H9 (cell line): ENCODE measurements around the gene ZNF616. TPM values are rescaled to one million over a fixed set of nuclear protein-coding genes. Genes with fewer than 3 reads are reported as not detected.

ENCODE experiments used
- DNase-seq: peaks from one replicate; pipeline ENCODE4 v3.0.0-alpha.2; 2017
- H2AFZ ChIP-seq: one replicate; pipeline ENCODE4 v1.6.1; 2013; ENCODE audit warnings: mild to moderate bottlenecking, low read length, control low read depth, moderate library complexity
- H2AK5ac ChIP-seq: 2 replicates; pipeline ENCODE4 v1.6.1; 2013; ENCODE audit warnings: low read length, control low read depth, mixed read lengths; ENCODE audit not compliant: insufficient read length
- H2BK120ac ChIP-seq: one replicate; pipeline ENCODE4 v1.6.1; 2013; ENCODE audit warnings: low read depth, mild to moderate bottlenecking, low read length, control low read depth, inconsistent platforms; ENCODE audit not compliant: poor library complexity, severe bottlenecking
- H2BK12ac ChIP-seq: 2 replicates; pipeline ENCODE4 v1.6.1; 2013; ENCODE audit warnings: low read length, control low read depth, mixed read lengths, low read depth; ENCODE audit not compliant: insufficient read length
- H2BK15ac ChIP-seq: 2 replicates; pipeline ENCODE4 v1.6.1; 2013; ENCODE audit warnings: low read depth, low read length, control low read depth
- H2BK20ac ChIP-seq: one replicate; pipeline ENCODE4 v1.6.1; 2013; ENCODE audit warnings: low read depth, mild to moderate bottlenecking, low read length, control low read depth, inconsistent platforms; ENCODE audit not compliant: poor library complexity, severe bottlenecking
- H2BK5ac ChIP-seq: 2 replicates; pipeline ENCODE4 v1.6.1; 2013; ENCODE audit warnings: low read length, control low read depth, mixed read lengths; ENCODE audit not compliant: insufficient read length
- H3K14ac ChIP-seq: 2 replicates; pipeline ENCODE4 v1.6.1; 2013; ENCODE audit warnings: low read length, control low read depth; ENCODE audit not compliant: insufficient read depth
- H3K18ac ChIP-seq: 2 replicates; pipeline ENCODE4 v1.6.1; 2013; ENCODE audit warnings: low read depth, mild to moderate bottlenecking, mixed read lengths, low read length, control low read depth; ENCODE audit not compliant: insufficient read length
- H3K23ac ChIP-seq: 2 replicates; pipeline ENCODE4 v1.6.1; 2013; ENCODE audit warnings: low read length, control low read depth, mixed read lengths, low read depth; ENCODE audit not compliant: insufficient read length
- H3K23me2 ChIP-seq: 2 replicates; pipeline ENCODE4 v1.6.1; 2013; ENCODE audit warnings: low read depth, mild to moderate bottlenecking, mixed read lengths, low read length, control low read depth; ENCODE audit not compliant: insufficient read length, poor library complexity, severe bottlenecking
- H3K27ac ChIP-seq: 2 replicates; pipeline ENCODE4 v1.5.1; 2013; ENCODE audit warnings: low read length, control low read depth, mixed read lengths, low read depth; ENCODE audit not compliant: insufficient read length
- H3K27me3 ChIP-seq: 2 replicates; pipeline ENCODE4 v1.6.1; 2013; ENCODE audit warnings: low read length, control low read depth, inconsistent platforms; ENCODE audit not compliant: insufficient read depth
- H3K4ac ChIP-seq: 2 replicates; pipeline ENCODE4 v1.6.1; 2013; ENCODE audit warnings: low read depth, mild to moderate bottlenecking, control low read depth, inconsistent platforms, low read length, moderate library complexity
- H3K4me1 ChIP-seq: 2 replicates; pipeline ENCODE4 v1.6.1; 2013; ENCODE audit warnings: low read length, control low read depth, inconsistent platforms; ENCODE audit not compliant: insufficient read depth
- H3K4me2 ChIP-seq: 2 replicates; pipeline ENCODE4 v1.6.1; 2013; ENCODE audit warnings: low read length, control low read depth, mixed read lengths; ENCODE audit not compliant: insufficient read length, insufficient read depth
- H3K56ac ChIP-seq: 2 replicates; pipeline ENCODE4 v1.6.1; 2013; ENCODE audit warnings: low read depth, mild to moderate bottlenecking, mixed read lengths, low read length, control low read depth; ENCODE audit not compliant: insufficient read length
- H3K79me1 ChIP-seq: 2 replicates; pipeline ENCODE4 v1.6.1; 2013; ENCODE audit warnings: low read depth, mild to moderate bottlenecking, moderate library complexity, low read length, control low read depth, inconsistent platforms; ENCODE audit not compliant: insufficient read depth, poor library complexity, severe bottlenecking
- H3K79me2 ChIP-seq: 2 replicates; pipeline ENCODE4 v1.6.1; 2013; ENCODE audit warnings: low read length, control low read depth, inconsistent platforms; ENCODE audit not compliant: insufficient read depth
- H3K9ac ChIP-seq: 2 replicates; pipeline ENCODE4 v1.6.1; 2013; ENCODE audit warnings: low read length, control low read depth, mixed read lengths; ENCODE audit not compliant: insufficient read length; ENCODE audit errors: extremely low read depth
- H3K9me3 ChIP-seq: one replicate; pipeline ENCODE4 v1.6.1; 2013; ENCODE audit warnings: low read depth, low read length, inconsistent platforms; ENCODE audit not compliant: control insufficient read depth
- H3T11ph ChIP-seq: one replicate; pipeline ENCODE4 v1.6.1; 2013; ENCODE audit warnings: mild to moderate bottlenecking, low read length, control low read depth, inconsistent platforms
- H4K20me1 ChIP-seq: one replicate; pipeline ENCODE4 v1.6.1; 2013; ENCODE audit not compliant: control insufficient read depth, insufficient read length, insufficient read depth
- H4K5ac ChIP-seq: 2 replicates; pipeline ENCODE4 v1.6.1; 2013; ENCODE audit warnings: low read depth, mild to moderate bottlenecking, mixed read lengths, low read length, control low read depth; ENCODE audit not compliant: insufficient read length
- H4K8ac ChIP-seq: replicated peaks from 2 replicates; pipeline ENCODE4 v1.6.1; 2013; ENCODE audit warnings: low read length, control low read depth, mixed read lengths, low read depth; ENCODE audit not compliant: insufficient read length
- H4K91ac ChIP-seq: 2 replicates; pipeline ENCODE4 v1.6.1; 2013; ENCODE audit warnings: low read depth, mild to moderate bottlenecking, moderate library complexity, mixed read lengths, low read length, control low read depth; ENCODE audit not compliant: insufficient read length
- H3K27ac Mint-ChIP-seq, 3 experiments: 2 replicates in 2 of 3; 3 replicates in 1 of 3; pipeline ENCODE4 v1.8.0; 2020 to 2021; ENCODE audit warnings: mixed read lengths in 3 of 3, mild to moderate bottlenecking in 1 of 3, moderate library complexity in 1 of 3
- H3K27me3 Mint-ChIP-seq: 2 replicates; pipeline ENCODE4 v1.8.0; 2021; ENCODE audit warnings: low read depth, mild to moderate bottlenecking, moderate library complexity, mixed read lengths
- H3K36me3 Mint-ChIP-seq, 3 experiments: 2 replicates in 2 of 3; 3 replicates in 1 of 3; pipeline ENCODE4 v1.8.0; 2020 to 2021; ENCODE audit warnings: low read depth in 3 of 3, mixed read lengths in 3 of 3; ENCODE audit not compliant: insufficient read depth in 1 of 3
- H3K4me1 Mint-ChIP-seq, 2 experiments: 2 replicates each; pipeline ENCODE4 v1.8.0; 2020; ENCODE audit warnings: mixed read lengths in 2 of 2
- H3K4me3 Mint-ChIP-seq, 2 experiments: 2 replicates in 1 of 2; 3 replicates in 1 of 2; pipeline ENCODE4 v1.8.0; 2020 to 2021; ENCODE audit warnings: mild to moderate bottlenecking in 2 of 2, mixed read lengths in 2 of 2, moderate library complexity in 1 of 2
- H3K9me3 Mint-ChIP-seq, 2 experiments: 2 replicates in 1 of 2; 3 replicates in 1 of 2; pipeline ENCODE4 v1.8.0; 2020; ENCODE audit warnings: mild to moderate bottlenecking in 2 of 2, mixed read lengths in 2 of 2, moderate library complexity in 1 of 2
- CTCF ChIP-seq: fragments of 200-600 bp; sonication (generic); conservative IDR thresholded peaks from 3 replicates; pipeline ENCODE4 v1.8.0; 2021; ENCODE audit warnings: antibody characterized with exemption, mild to moderate bottlenecking
- WGBS: extraction: QIAGEN DNeasy Blood & Tissue Kit; methylation state at CpG from one replicate; pipeline ENCODE4 v1.1.7; 2013; ENCODE audit warnings: missing lambda C conversion rate, low lambda C conversion rate, mixed read lengths; ENCODE audit not compliant: insufficient read length; ENCODE audit errors: extremely low coverage; 5-methylcytosine and 5-hydroxymethylcytosine counted together
- total RNA-seq: library from RNA; stranded (reverse); gene quantifications from 2 replicates; pipeline ENCODE4 v1.2.1, GENCODE V29; 2021

ZNF616 gene
- total RNA-seq, 1 experiment from 2014 or later: 32.0 TPM

GRCh38 chr19:52114691-52115090 lies 25.0 kb downstream of the ZNF616 start:
- no peak overlapping the region for H4K91ac ChIP-seq

More at GRCh38 chr19:52114691-52115090, 25.0 kb downstream of the ZNF616 start:
- H3K14ac ChIP-seq: no peak overlapping the region
- Mint-ChIP-seq H3K4me1 (no peaks in the 10 kb centered on the region), H3K9me3 (peaks cover 95 to 97% of the 10 kb centered on the region in 2 experiments), H3K27ac (no peak overlapping the region), H3K4me3 (no peak overlapping the region), H3K27me3 (peaks cover 18% of the 10 kb centered on the region), H3K36me3 (peaks cover 69 to 90% (median 84%) of the 10 kb centered on the region in 3 experiments)
- no peak overlapping the region for H2BK20ac ChIP-seq
- H2BK12ac ChIP-seq: no peak overlapping the region
- WGBS: no CpG with 5 or more reads among the region's 5 CpGs
- H2AK5ac ChIP-seq: no peak overlapping the region
- no peaks in the 10 kb centered on the region for H3K23me2 ChIP-seq
- no peak overlapping the region for H4K8ac ChIP-seq
- no peak overlapping the region for H3K56ac ChIP-seq
- no peaks in the 10 kb centered on the region for H4K20me1 ChIP-seq
- H2BK120ac ChIP-seq: no peak overlapping the region
- H3K79me1 ChIP-seq: no peaks in the 10 kb centered on the region
- H3K23ac ChIP-seq: no peak overlapping the region
- H3K9ac ChIP-seq: no peak overlapping the region
- H2BK15ac ChIP-seq: no peak overlapping the region
- H2BK5ac ChIP-seq: no peak overlapping the region
- no peaks in the 10 kb centered on the region for H3K27me3 ChIP-seq
- H3K9me3 ChIP-seq: peaks cover 100% of the 10 kb centered on the region
- no peak for DNase-seq
- no peak overlapping the region for H3K18ac ChIP-seq
- no peaks in the 10 kb centered on the region for H3K4me1 ChIP-seq
- no peak overlapping the region for H3K27ac ChIP-seq
- no peak overlapping the region for H3K4me2 ChIP-seq
- no peak overlapping the region for H3K4ac ChIP-seq
- no peak for TF ChIP-seq CTCF
- H3T11ph ChIP-seq: no peak overlapping the region
- H3K79me2 ChIP-seq: no peaks in the 10 kb centered on the region
- no peak overlapping the region for H2AFZ ChIP-seq
- no peak overlapping the region for H4K5ac ChIP-seq
